ENCODE data around the gene MAS1. TPM values are rescaled to one million over a fixed set of nuclear protein-coding genes. Genes with fewer than 3 reads are reported as not detected.
A peak's percentile ranks its signal among the peaks of the same experiment; 100 is the strongest.

MAS1 gene
- total and polyA plus RNA-seq, 10 of the 15 experiments (the other 5 are each of a cell fraction or from before 2014, with no cell fraction given): under 0.01 to 0.08 TPM; not detected in 8

GRCh38 chr6:159929819-159930218, 39.0 kb downstream of the MAS1 start (continued):
- TF ChIP-seq, protein P1, sequence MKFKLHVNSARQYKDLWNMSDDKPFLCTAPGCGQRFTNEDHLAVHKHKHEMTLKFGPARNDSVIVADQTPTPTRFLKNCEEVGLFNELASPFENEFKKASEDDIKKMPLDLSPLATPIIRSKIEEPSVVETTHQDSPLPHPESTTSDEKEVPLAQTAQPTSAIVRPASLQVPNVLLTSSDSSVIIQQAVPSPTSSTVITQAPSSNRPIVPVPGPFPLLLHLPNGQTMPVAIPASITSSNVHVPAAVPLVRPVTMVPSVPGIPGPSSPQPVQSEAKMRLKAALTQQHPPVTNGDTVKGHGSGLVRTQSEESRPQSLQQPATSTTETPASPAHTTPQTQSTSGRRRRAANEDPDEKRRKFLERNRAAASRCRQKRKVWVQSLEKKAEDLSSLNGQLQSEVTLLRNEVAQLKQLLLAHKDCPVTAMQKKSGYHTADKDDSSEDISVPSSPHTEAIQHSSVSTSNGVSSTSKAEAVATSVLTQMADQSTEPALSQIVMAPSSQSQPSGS (IDR thresholded peaks at IDR 0.05; ENCODE audit: low read length): peak; percentile 81; the same call in 1 of the 2 replicates
- TF ChIP-seq, protein P2, sequence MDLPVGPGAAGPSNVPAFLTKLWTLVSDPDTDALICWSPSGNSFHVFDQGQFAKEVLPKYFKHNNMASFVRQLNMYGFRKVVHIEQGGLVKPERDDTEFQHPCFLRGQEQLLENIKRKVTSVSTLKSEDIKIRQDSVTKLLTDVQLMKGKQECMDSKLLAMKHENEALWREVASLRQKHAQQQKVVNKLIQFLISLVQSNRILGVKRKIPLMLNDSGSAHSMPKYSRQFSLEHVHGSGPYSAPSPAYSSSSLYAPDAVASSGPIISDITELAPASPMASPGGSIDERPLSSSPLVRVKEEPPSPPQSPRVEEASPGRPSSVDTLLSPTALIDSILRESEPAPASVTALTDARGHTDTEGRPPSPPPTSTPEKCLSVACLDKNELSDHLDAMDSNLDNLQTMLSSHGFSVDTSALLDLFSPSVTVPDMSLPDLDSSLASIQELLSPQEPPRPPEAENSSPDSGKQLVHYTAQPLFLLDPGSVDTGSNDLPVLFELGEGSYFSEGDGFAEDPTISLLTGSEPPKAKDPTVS (IDR thresholded peaks at IDR 0.05; ENCODE audit: low read depth, low read length): no peak
- TF ChIP-seq WRNIP1 (IDR thresholded peaks at IDR 0.05; ENCODE audit: borderline replicate concordance, low read depth, low read length): no peak
- no peak for TF ChIP-seq RB1 (IDR thresholded peaks at IDR 0.05; ENCODE audit: borderline replicate concordance)
- no peak for TF ChIP-seq CHD1 (IDR thresholded peaks at IDR 0.05; ENCODE audit: low read depth, low read length)
- peak; percentile 68; the same call in 1 of the 2 replicates for TF ChIP-seq ZSCAN29 (IDR thresholded peaks at IDR 0.05)
- TF ChIP-seq NR2C2 (IDR thresholded peaks at IDR 0.05; ENCODE audit: borderline replicate concordance, control insufficient read depth, insufficient read length, low read depth): no peak
- no peak for TF ChIP-seq PML (IDR thresholded peaks at IDR 0.05; ENCODE audit: low read length)
- TF ChIP-seq TCF7 (IDR thresholded peaks at IDR 0.05; ENCODE audit: borderline replicate concordance): no peak
- TF ChIP-seq ZNF217 (IDR thresholded peaks at IDR 0.05): no peak
- TF ChIP-seq, protein P3, sequence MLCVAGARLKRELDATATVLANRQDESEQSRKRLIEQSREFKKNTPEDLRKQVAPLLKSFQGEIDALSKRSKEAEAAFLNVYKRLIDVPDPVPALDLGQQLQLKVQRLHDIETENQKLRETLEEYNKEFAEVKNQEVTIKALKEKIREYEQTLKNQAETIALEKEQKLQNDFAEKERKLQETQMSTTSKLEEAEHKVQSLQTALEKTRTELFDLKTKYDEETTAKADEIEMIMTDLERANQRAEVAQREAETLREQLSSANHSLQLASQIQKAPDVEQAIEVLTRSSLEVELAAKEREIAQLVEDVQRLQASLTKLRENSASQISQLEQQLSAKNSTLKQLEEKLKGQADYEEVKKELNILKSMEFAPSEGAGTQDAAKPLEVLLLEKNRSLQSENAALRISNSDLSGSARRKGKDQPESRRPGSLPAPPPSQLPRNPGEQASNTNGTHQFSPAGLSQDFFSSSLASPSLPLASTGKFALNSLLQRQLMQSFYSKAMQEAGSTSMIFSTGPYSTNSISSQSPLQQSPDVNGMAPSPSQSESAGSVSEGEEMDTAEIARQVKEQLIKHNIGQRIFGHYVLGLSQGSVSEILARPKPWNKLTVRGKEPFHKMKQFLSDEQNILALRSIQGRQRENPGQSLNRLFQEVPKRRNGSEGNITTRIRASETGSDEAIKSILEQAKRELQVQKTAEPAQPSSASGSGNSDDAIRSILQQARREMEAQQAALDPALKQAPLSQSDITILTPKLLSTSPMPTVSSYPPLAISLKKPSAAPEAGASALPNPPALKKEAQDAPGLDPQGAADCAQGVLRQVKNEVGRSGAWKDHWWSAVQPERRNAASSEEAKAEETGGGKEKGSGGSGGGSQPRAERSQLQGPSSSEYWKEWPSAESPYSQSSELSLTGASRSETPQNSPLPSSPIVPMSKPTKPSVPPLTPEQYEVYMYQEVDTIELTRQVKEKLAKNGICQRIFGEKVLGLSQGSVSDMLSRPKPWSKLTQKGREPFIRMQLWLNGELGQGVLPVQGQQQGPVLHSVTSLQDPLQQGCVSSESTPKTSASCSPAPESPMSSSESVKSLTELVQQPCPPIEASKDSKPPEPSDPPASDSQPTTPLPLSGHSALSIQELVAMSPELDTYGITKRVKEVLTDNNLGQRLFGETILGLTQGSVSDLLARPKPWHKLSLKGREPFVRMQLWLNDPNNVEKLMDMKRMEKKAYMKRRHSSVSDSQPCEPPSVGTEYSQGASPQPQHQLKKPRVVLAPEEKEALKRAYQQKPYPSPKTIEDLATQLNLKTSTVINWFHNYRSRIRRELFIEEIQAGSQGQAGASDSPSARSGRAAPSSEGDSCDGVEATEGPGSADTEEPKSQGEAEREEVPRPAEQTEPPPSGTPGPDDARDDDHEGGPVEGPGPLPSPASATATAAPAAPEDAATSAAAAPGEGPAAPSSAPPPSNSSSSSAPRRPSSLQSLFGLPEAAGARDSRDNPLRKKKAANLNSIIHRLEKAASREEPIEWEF (IDR thresholded peaks at IDR 0.05; ENCODE audit: insufficient replicate concordance, low read depth, low read length): no peak
- TF ChIP-seq ZZZ3 (IDR thresholded peaks at IDR 0.05; ENCODE audit: control insufficient read depth, insufficient read length, low read depth): no peak
- TF ChIP-seq KDM1A (IDR thresholded peaks at IDR 0.05; ENCODE audit: borderline replicate concordance): no peak
- peak; percentile 60 for TF ChIP-seq CREM (IDR thresholded peaks at IDR 0.05; ENCODE audit: low read depth)
- TF ChIP-seq, protein P4, sequence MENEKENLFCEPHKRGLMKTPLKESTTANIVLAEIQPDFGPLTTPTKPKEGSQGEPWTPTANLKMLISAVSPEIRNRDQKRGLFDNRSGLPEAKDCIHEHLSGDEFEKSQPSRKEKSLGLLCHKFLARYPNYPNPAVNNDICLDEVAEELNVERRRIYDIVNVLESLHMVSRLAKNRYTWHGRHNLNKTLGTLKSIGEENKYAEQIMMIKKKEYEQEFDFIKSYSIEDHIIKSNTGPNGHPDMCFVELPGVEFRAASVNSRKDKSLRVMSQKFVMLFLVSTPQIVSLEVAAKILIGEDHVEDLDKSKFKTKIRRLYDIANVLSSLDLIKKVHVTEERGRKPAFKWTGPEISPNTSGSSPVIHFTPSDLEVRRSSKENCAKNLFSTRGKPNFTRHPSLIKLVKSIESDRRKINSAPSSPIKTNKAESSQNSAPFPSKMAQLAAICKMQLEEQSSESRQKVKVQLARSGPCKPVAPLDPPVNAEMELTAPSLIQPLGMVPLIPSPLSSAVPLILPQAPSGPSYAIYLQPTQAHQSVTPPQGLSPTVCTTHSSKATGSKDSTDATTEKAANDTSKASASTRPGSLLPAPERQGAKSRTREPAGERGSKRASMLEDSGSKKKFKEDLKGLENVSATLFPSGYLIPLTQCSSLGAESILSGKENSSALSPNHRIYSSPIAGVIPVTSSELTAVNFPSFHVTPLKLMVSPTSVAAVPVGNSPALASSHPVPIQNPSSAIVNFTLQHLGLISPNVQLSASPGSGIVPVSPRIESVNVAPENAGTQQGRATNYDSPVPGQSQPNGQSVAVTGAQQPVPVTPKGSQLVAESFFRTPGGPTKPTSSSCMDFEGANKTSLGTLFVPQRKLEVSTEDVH (IDR thresholded peaks at IDR 0.05; ENCODE audit: low read depth, partially characterized antibody): no peak
- peak; percentile 74; the same call in 1 of the 2 replicates for TF ChIP-seq PAX5 (IDR thresholded peaks at IDR 0.05; ENCODE audit: borderline replicate concordance, low read depth, low read length)
- TF ChIP-seq TAF1 (IDR thresholded peaks at IDR 0.05; ENCODE audit: borderline replicate concordance, low read depth, low read length): no peak
- 0 out of 2 replicates have a peak, but pooled peaks have one; percentile 25 for TF ChIP-seq ZNF24 (IDR thresholded peaks at IDR 0.05)
- TF ChIP-seq ZNF384 (IDR thresholded peaks at IDR 0.05; ENCODE audit: borderline replicate concordance, low read depth, low read length): no peak
- TF ChIP-seq GABPA (IDR thresholded peaks at IDR 0.05; ENCODE audit: low read depth): no peak
- no peak for TF ChIP-seq STAT1 (conservative IDR thresholded peaks at IDR 0.05)
- TF ChIP-seq RAD51 (IDR thresholded peaks at IDR 0.05): peak; percentile 66; the same call in 1 of the 2 replicates

Measured in GM12878 (cell line).